Transverse colon (tissue), 4 donors: Measurements from ENCODE around the gene SLC12A3. TPM values are rescaled to one million over a fixed set of nuclear protein-coding genes. Genes with fewer than 3 reads are reported as not detected.

Experiments
- DNase-seq: peaks from one replicate; pipeline ENCODE4 v3.0.0-alpha.2; 2019
- H3K27ac ChIP-seq, 4 donors: fragments of 200-600 bp; sonication (generic); 2 replicates each; pipeline ENCODE4 v1.5.1; 2016 to 2018; ENCODE audit warnings: inconsistent platforms in 4 of 4
- H3K27me3 ChIP-seq: fragments of 200-600 bp; sonication (generic); 2 replicates; pipeline ENCODE4 v1.5.1; 2017; ENCODE audit warnings: inconsistent platforms
- H3K36me3 ChIP-seq, 4 donors: fragments of 200-600 bp; sonication (generic); 2 replicates each; pipeline ENCODE4 v1.5.1; 2017 to 2019; ENCODE audit warnings: inconsistent platforms in 4 of 4
- H3K4me1 ChIP-seq, 4 donors: fragments of 200-600 bp; sonication (generic); 2 replicates each; pipeline ENCODE4 v1.5.1; 2017 to 2020; ENCODE audit warnings: inconsistent platforms in 4 of 4
- H3K4me3 ChIP-seq, 4 donors: fragments of 200-600 bp; sonication (generic); 1 replicate in 1 of 4; 2 replicates in 3 of 4; pipeline versions ENCODE4 v1.5.1 to v1.6.1; 2017 to 2019; ENCODE audit warnings: inconsistent platforms in 4 of 4
- H3K9me3 ChIP-seq, 2 donors: fragments of 200-600 bp; sonication (generic); 2 replicates each; pipeline ENCODE4 v1.5.1; 2017 to 2019; ENCODE audit warnings: inconsistent platforms in 2 of 2
- CTCF ChIP-seq, 5 experiments: fragments of 200-600 bp in 3 of 5; fragments of 450-650 bp in 2 of 5; sonication (generic) in 3 of 5; IDR thresholded peaks; 1 replicate in 2 of 5; 2 replicates in 3 of 5; pipeline ENCODE4 v1.5.1; 2016 to 2017; ENCODE audit warnings: antibody characterized with exemption in 5 of 5, inconsistent platforms in 3 of 5, mild to moderate bottlenecking in 2 of 5, moderate library complexity in 1 of 5
- EP300 ChIP-seq: sonication (generic); formaldehyde crosslinking; IDR thresholded peaks from one replicate; pipeline ENCODE4 v1.6.1; 2017; ENCODE audit warnings: antibody characterized with exemption, low read depth
- POLR2A ChIP-seq: fragments of 450-650 bp; IDR thresholded peaks from one replicate; pipeline ENCODE4 v1.6.1; 2016; ENCODE audit warnings: antibody characterized with exemption, mild to moderate bottlenecking, moderate library complexity
- POLR2AphosphoS5 ChIP-seq, 3 donors: sonication (generic); formaldehyde crosslinking; IDR thresholded peaks; one replicate each; pipeline ENCODE4 v1.6.1; 2016; ENCODE audit warnings: antibody characterized with exemption in 3 of 3
- WGBS, 2 donors: methylation state at CpG; one replicate each; pipeline ENCODE4 v1.1.5; 2018; ENCODE audit warnings: low coverage in 1 of 2; 5-methylcytosine and 5-hydroxymethylcytosine counted together
- in situ Hi-C, 4 donors: fragments of 200-750 bp; cut with MboI; loops; one replicate each; pipeline versions ENCODE4 v1.15.0 to v1.15.1; 2017; ENCODE audit warnings: low sequenced_read_pairs in 3 of 4, low pct_ligation_motif_present in 1 of 4, low pct_unique_long_range_greater_than_20kb in 1 of 4
- intact Hi-C: fragments of 100-400 bp; cut with DNase I; formaldehyde crosslinking; loops from one replicate; pipeline ENCODE4 v1.15.1; 2023; ENCODE audit warnings: low total_unique reads
- total RNA-seq, 4 donors: library from RNA; depleted of rRNA; stranded (reverse); fragments of >200 nt; gene quantifications; one replicate each; pipeline ENCODE4 v1.1.0, GENCODE V29; 2016

The SLC12A3 gene
- not detected for total RNA-seq

GRCh38 chr16:56864960-56865359, at the start of gene SLC12A3:
Gene SLC12A3 (plus strand): TSS chr16:56865207. CDS start chr16:56865236, 29 bp downstream.
- 74% methylated on average over 12 of the region's 12 CpGs; no CpG with 5 or more reads in 1 of the 2 donors for WGBS, 2 donors
- Histone ChIP-seq H3K36me3 (no peaks in the 10 kb centered on the region), H3K27ac (no peak within 1 kb of the TSS), H3K9me3 (no peaks in the 10 kb centered on the region), H3K4me1 (peaks cover 0 to 9% (median 0%) of the 10 kb centered on the region in 4 donors), H3K27me3 (no peaks in the 10 kb centered on the region), H3K4me3 (no peak within 1 kb of the TSS)
- intact Hi-C loops (loop anchor here (10.0 kb wide), 1 partner anchor 180 kb away; no protein-coding TSS in a partner anchor), in situ Hi-C loops (loop anchor here in 3 of 4 donors (5.0 to 25.0 kb wide), 4 partner anchors 87 to 297 kb away; no protein-coding TSS in a partner anchor)
- no peak for DNase-seq
- TF ChIP-seq EP300 (no peak), POLR2AphosphoS5 (IDR thresholded peaks at IDR 0.05) (no peak)

GRCh38 chr16:56815721-56816120, 49.3 kb upstream of the SLC12A3 start:
- no peaks in the 10 kb centered on the region for H3K27me3 ChIP-seq
- no peak overlapping the region for H3K4me3 ChIP-seq
- no peak for TF ChIP-seq POLR2A
- TF ChIP-seq POLR2AphosphoS5 (IDR thresholded peaks at IDR 0.05), result no peak
- TF ChIP-seq EP300, result no peak
- TF ChIP-seq CTCF (IDR thresholded peaks at IDR 0.05), result no peak
- in situ Hi-C loops (no loop called here), intact Hi-C loops (no loop called here)
- no peak overlapping the region for H3K27ac ChIP-seq
- H3K4me1 ChIP-seq, result peaks cover 0 to 2% (median 0%) of the 10 kb centered on the region in 4 donors
- H3K36me3 ChIP-seq, result no peaks in the 10 kb centered on the region
- peak; percentile 13 for DNase-seq
- H3K9me3 ChIP-seq, result no peaks in the 10 kb centered on the region

- no peak for DNase-seq
- TF ChIP-seq POLR2A (no peak), EP300 (no peak), POLR2AphosphoS5 (IDR thresholded peaks at IDR 0.05) (no peak), CTCF (IDR thresholded peaks at IDR 0.05) (no peak)
- Histone ChIP-seq H3K4me1 (peaks cover 0 to 2% (median 0%) of the 10 kb centered on the region in 4 donors), H3K36me3 (peaks cover 0 to 5% (median 0%) of the 10 kb centered on the region in 4 donors), H3K27ac (no peak overlapping the region), H3K27me3 (no peaks in the 10 kb centered on the region), H3K9me3 (no peaks in the 10 kb centered on the region), H3K4me3 (no peak overlapping the region)
- in situ Hi-C loops (no loop called here), intact Hi-C loops (no loop called here)
Measured at GRCh38 chr16:56817056-56817455, 48.0 kb upstream of the SLC12A3 start.

GRCh38 chr16:56817938-56818337, 47.1 kb upstream of the SLC12A3 start:
- Histone ChIP-seq H3K9me3 (no peaks in the 10 kb centered on the region), H3K4me3 (no peak overlapping the region), H3K4me1 (peaks cover 0 to 2% (median 0%) of the 10 kb centered on the region in 4 donors), H3K36me3 (peaks cover 0 to 5% (median 0%) of the 10 kb centered on the region in 4 donors), H3K27ac (no peak overlapping the region), H3K27me3 (no peaks in the 10 kb centered on the region)
- intact Hi-C loops (no loop called here), in situ Hi-C loops (no loop called here)
- no peak for DNase-seq
- WGBS, 2 donors, result 75 to 100% methylated on average over 1 of the region's 1 CpG
- TF ChIP-seq CTCF (IDR thresholded peaks at IDR 0.05) (no peak), POLR2AphosphoS5 (IDR thresholded peaks at IDR 0.05) (no peak), POLR2A (no peak), EP300 (no peak)
